OCI-M2 (cell line): ENCODE data around the gene PLA2G2D.

ENCODE experiments used
- DNase-seq: peaks from one replicate; lab custom pipeline; 2025; ENCODE audit not compliant: unreplicated experiment; lab: John Stamatoyannopoulos, UW

PLA2G2D gene

DNA sequence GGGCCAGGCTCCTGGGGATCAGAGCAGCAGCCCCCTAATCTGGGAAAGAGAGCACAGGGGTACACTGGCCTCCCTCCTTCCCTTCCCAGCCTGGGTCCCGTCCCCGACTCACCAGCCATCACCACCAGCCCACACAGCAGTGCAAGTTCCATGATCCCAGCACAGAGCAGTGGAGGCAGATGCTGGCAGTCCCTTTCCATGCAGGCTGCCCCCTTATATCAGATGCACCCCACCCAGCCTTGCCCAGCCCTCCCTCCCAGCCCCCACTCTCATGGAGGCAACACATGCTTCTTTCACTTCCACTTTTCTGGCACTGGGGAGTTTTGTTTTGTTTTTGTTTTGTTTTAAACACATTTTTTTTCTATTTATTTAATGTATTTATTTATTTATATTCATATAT, at the start of gene PLA2G2D:
TSS of gene PLA2G2D (minus strand) at position 190 of the 400 bp plus-strand sequence. CDS start at position 152, 38 bp downstream.
- no peak for DNase-seq

GRCh38 chr1:20168564-20169491, 49.5 kb upstream of the PLA2G2D start:
- no peak for DNase-seq

GRCh38 chr1:20167126-20167525, 47.8 kb upstream of the PLA2G2D start:
- no peak for DNase-seq

GRCh38 chr1:20166051-20166450, 46.7 kb upstream of the PLA2G2D start:
- DNase-seq, result no peak

- no peak for DNase-seq
Observed at GRCh38 chr1:20165522-20165951, 46.2 kb upstream of the PLA2G2D start.

DNA sequence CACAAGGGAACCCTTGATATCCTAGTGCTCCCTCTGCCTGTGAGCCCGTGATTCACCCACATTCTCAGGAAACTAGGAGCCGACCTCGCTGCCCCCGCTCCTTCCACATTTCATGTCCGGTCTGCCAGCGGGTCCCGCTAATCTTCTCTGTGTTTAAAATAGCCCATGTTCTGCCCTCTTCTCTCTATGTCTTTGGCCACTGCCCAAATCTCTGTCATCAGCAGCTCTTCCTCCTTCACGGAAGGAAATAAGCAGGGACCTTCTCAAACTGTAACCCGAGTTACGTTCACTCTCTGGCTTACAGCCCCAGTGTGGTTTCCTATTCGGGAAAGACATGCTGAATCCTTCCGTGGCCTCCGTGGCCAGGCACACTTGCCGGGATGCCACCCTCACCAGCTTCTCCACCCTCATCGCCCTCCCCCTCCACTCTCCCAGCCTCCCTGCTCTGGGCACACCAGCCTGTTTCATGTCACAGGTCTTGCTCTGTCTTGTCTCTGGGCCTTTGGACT, 45.4 kb upstream of the PLA2G2D start:
- DNase-seq, result no peak

- no peak for DNase-seq
Observed at GRCh38 chr1:20160034-20160433, 40.7 kb upstream of the PLA2G2D start.

DNA sequence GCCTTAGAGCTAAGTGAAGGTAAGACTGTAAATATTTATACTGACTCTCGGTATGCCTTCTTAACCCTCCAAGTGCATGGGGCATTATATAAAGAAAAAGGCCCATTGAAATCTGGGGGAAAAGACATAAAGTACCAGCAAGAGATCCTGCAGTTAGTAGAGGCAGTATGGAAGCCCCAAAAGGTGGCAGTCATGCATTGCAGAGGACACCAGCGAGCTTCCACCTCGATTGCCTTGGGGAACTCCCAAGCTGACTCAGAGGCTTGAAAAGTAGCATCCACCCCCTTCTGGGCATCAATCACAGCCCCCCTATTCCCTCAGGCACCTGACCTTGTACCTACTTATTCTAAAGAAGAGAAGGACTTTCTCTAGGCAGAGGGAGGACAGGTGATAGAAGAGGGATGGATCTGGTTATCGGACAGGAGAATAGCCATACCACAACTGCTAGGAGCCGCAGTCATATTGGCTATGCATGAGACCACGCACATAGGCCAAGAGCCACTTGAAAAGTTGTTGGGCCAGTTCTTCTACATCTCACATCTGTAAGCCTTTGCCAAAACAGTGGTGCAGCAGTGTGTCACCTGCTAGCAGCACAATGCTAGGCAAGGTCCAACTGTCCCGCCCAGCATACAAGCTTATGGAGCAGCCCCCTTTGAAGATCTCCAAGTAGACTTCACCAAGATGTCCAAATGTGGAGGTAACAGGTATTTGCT, 39.2 kb upstream of the PLA2G2D start:
- DNase-seq, result no peak

GRCh38 chr1:20154301-20154831, 35.0 kb upstream of the PLA2G2D start:
- no peak for DNase-seq

- DNase-seq, result no peak
Observed at GRCh38 chr1:20153000-20153418, 33.7 kb upstream of the PLA2G2D start.

- DNase-seq, result no peak
Observed at GRCh38 chr1:20152599-20152930, 33.2 kb upstream of the PLA2G2D start.

DNA sequence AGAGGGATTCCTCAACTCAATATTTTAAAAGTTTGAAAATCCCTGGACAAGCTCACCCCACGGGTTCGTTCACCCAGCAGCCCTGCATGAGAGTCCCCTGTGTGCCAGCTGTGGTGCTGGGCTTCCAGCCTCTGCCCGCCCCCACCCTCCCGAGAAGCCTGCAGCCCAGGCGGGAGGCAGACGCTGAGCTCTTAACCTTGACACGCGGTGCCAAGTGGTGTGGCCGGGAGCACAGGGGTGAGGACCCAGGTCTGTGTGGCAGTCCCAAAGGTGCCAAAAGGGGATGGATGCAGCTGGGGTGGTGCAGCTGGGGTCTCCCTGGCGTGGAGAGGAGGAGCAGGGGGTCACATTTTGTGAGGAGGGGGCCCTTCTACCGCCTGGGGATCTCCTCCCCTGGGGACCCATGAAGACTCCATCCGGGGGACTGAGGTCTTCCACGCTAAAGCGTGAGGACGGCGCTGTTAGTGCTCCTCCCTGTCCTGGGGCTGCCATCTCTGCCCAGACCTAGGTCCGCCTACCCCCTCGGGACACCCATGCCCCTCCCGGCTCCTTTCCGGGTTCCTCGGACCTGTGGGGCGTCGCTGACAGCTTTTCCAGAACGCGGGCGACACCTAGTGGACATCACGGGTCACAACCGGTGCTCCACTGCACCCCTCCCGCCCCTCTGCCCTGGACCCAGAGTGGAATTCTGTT, 32.7 kb upstream of the PLA2G2D start:
- DNase-seq, result no peak

GRCh38 chr1:20150969-20151368, 31.6 kb upstream of the PLA2G2D start:
- DNase-seq, result no peak

DNA sequence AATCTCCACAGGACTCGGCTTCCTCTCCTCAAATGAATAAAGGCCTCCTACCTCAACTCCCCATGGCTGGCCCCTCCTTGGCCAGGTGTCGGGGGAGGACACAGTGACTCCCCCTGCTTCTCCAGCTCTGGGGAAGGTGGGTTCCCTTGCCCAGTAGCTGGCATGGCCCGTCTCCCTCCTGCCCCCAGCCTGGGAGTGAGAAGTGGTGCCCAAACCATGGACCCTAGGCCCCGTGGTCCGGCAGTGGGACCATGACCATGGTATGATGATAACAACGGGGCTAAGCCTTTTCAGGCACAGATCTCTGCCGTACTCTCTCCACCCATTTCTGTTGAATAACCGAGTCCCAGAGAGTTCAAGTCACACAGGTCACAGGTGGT, 31.0 kb upstream of the PLA2G2D start:
- DNase-seq, result no peak

- DNase-seq, result no peak
Observed at GRCh38 chr1:20149601-20150325, 30.4 kb upstream of the PLA2G2D start.

DNA sequence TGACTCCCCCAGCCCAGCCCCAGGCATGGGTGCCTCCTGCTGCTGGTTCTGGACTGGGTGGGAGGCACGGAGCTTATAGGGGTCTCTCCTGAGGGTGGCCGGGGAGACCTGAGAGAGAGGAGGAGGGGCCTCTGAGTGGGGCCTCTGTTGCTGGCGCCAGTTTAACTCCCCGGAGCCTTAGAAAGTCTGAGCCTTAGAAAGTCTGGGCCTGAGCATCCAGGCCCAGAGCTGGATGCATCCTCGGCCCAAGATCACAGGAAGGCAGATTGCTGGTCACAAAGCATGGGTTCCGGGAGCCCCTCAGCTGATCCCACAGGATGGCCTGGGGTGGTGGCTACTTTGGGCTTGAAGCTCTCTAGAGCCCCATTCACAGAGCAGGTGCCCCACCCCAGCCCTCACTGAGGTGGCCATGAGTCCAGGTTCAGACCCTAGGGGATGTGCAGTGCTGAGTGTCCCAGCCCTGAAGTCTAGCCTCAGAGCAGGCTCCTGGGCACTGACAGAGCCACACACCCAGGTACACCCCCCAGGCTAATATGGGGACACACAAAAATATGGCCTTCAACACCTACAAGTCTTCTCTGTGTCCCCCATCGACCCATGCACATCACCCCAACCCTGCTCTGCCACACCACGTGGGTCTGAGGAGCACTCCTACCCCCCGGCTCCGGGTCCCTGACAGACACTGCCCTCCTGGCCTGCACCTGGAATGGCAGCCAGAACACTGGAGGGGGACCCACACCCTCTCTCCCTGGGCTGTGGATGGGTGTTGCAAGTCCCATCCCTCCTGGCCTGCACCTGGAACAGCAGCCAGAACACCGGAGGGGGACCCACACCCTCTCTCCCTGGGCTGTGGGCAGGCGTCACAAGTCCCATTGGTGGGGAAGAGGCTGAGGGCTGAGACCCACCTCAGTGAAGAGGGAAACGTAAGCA, 29.5 kb upstream of the PLA2G2D start:
- no peak for DNase-seq

GRCh38 chr1:20147846-20148570, 28.7 kb upstream of the PLA2G2D start:
- no peak for DNase-seq

- no peak for DNase-seq
Observed at GRCh38 chr1:20143734-20144565, 24.6 kb upstream of the PLA2G2D start.
